HG02970 (cell line): ENCODE results near the gene SCGB1C2.

Experiments
- ATAC-seq: cut with Tn5 transposase; IDR thresholded peaks from one replicate; pipeline ENCODE4 v1.9.1; 2021; ENCODE audit warnings: mild to moderate bottlenecking, moderate library complexity, moderate number of reproducible peaks; ENCODE audit not compliant: unreplicated experiment, low FRiP score

SCGB1C2 gene

DNA sequence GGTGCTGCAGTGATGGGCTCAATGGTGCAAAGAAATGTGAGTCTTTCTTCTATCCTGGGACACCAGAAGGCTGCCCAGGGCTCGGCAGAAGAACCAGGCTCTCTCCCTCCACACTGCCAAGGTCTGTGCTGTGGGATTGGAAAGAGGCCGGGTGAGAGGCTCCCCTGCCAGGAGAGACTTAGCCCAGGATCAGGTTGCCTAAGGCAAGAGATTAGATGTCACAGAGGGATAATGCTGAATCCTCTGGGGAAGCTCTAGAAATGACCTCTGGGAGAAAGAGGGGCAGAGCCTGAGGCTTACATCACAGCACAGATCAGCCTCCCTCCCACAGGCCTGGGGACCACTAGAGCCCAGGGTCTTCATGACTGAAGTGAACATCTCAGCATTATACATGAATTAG, 49.8 kb downstream of the SCGB1C2 start:
- ATAC-seq: no peak
